WTC11 (cell line): ENCODE data around the gene TCEAL9. TPM values are rescaled to one million over a fixed set of nuclear protein-coding genes. Genes with fewer than 3 reads are reported as not detected.
"Not testable (repeated sequence)": the region's sequence is repeated elsewhere in the genome, so short reads cannot be mapped to it uniquely, and the experiment has no call there.

Source experiments
- ATAC-seq: fragments of 200-7000 bp; cut with Tn5 transposase; 2 replicates; pipeline ENCODE4 v1.10.0; 2021; ENCODE audit warnings: mild to moderate bottlenecking, moderate library complexity
- CTCF ChIA-PET: fragments of 300-600 bp; sonication (Branson Sonifier 250); formaldehyde crosslinking; loops from one replicate; lab custom pipeline; 2021; ENCODE audit warnings: antibody characterized with exemption; lab: Charles Lee
- POLR2A ChIA-PET: fragments of 350-600 bp; sonication (Branson Sonifier 250); formaldehyde crosslinking; loops from one replicate; lab custom pipeline; 2021; ENCODE audit warnings: antibody characterized with exemption; lab: Charles Lee
- DNase-seq: peaks from one replicate; pipeline ENCODE4 v3.0.0; 2021; ENCODE audit warnings: low spot score
- H3K27ac Mint-ChIP-seq: 2 replicates; pipeline ENCODE4 v1.8.0; 2021; ENCODE audit warnings: mixed read lengths
- H3K27me3 Mint-ChIP-seq: 2 replicates; pipeline ENCODE4 v1.8.0; 2021; ENCODE audit warnings: low read depth, mild to moderate bottlenecking, moderate library complexity, mixed read lengths
- H3K36me3 Mint-ChIP-seq: 2 replicates; pipeline ENCODE4 v1.8.0; 2021; ENCODE audit warnings: mixed read lengths
- H3K4me1 Mint-ChIP-seq: 2 replicates; pipeline ENCODE4 v1.8.0; 2022; ENCODE audit warnings: mixed read lengths
- H3K4me3 Mint-ChIP-seq: 2 replicates; pipeline ENCODE4 v1.8.0; 2021; ENCODE audit warnings: mild to moderate bottlenecking, moderate library complexity, mixed read lengths
- H3K9me3 Mint-ChIP-seq: 2 replicates; pipeline ENCODE4 v1.8.0; 2021; ENCODE audit warnings: mixed read lengths
- AR ChIP-seq: fragments of 250-450 bp; sonication (Bioruptor Pico); IDR thresholded peaks from 2 replicates; pipeline ENCODE4 v1.9.0; 2021; ENCODE audit warnings: mild to moderate bottlenecking
- CREB1 ChIP-seq: sonication (generic); formaldehyde crosslinking; IDR thresholded peaks from 2 replicates; pipeline ENCODE4 v1.8.0; 2023; ENCODE audit warnings: mild to moderate bottlenecking, missing genetic modification reagents
- E2F4 ChIP-seq: sonication (generic); formaldehyde crosslinking; IDR thresholded peaks from 2 replicates; pipeline ENCODE4 v1.8.1; 2022; ENCODE audit warnings: low read depth, mild to moderate bottlenecking, moderate library complexity, missing genetic modification reagents, borderline replicate concordance
- E2F5 ChIP-seq: sonication (generic); formaldehyde crosslinking; IDR thresholded peaks from 2 replicates; pipeline ENCODE4 v1.8.1; 2022; ENCODE audit warnings: mild to moderate bottlenecking, moderate library complexity, missing genetic modification reagents
- ELF4 ChIP-seq: sonication (generic); formaldehyde crosslinking; IDR thresholded peaks from 2 replicates; pipeline ENCODE4 v1.8.1; 2022; ENCODE audit warnings: low read depth, mild to moderate bottlenecking, moderate library complexity, missing genetic modification reagents
- ERG ChIP-seq: fragments of 250-450 bp; sonication (Bioruptor Pico); IDR thresholded peaks from 2 replicates; pipeline ENCODE4 v1.8.0; 2021; ENCODE audit warnings: mild to moderate bottlenecking
- FOXJ3 ChIP-seq: sonication (generic); formaldehyde crosslinking; IDR thresholded peaks from 2 replicates; pipeline ENCODE4 v1.9.0; 2021; ENCODE audit warnings: missing genetic modification reagents, mild to moderate bottlenecking, borderline replicate concordance
- GTF2I ChIP-seq: fragments of 250-450 bp; sonication (Bioruptor Pico); conservative IDR thresholded peaks from 2 replicates; pipeline ENCODE4 v1.4.0; 2021; ENCODE audit warnings: mild to moderate bottlenecking
- HMGXB4 ChIP-seq: sonication (generic); formaldehyde crosslinking; IDR thresholded peaks from 2 replicates; pipeline ENCODE4 v1.8.1; 2023; ENCODE audit warnings: mild to moderate bottlenecking, moderate library complexity, missing genetic modification reagents
- KAT7 ChIP-seq: sonication (generic); formaldehyde crosslinking; IDR thresholded peaks from 2 replicates; pipeline ENCODE4 v1.8.1; 2023; ENCODE audit warnings: missing genetic modification reagents, mild to moderate bottlenecking, borderline replicate concordance
- NFE2L1 ChIP-seq: sonication (generic); formaldehyde crosslinking; IDR thresholded peaks from 2 replicates; pipeline ENCODE4 v1.8.1; 2023; ENCODE audit warnings: missing genetic modification reagents
- NR1H2 ChIP-seq: sonication (generic); formaldehyde crosslinking; IDR thresholded peaks from 2 replicates; pipeline ENCODE4 v1.9.0; 2021; ENCODE audit warnings: mild to moderate bottlenecking, moderate library complexity, missing genetic modification reagents
- PRRX2 ChIP-seq: fragments of 250-450 bp; sonication (Bioruptor Pico); IDR thresholded peaks from 2 replicates; pipeline ENCODE4 v1.8.0; 2021; ENCODE audit warnings: mild to moderate bottlenecking
- RELA ChIP-seq: sonication (generic); formaldehyde crosslinking; IDR thresholded peaks from 2 replicates; pipeline ENCODE4 v1.8.1; 2022; ENCODE audit warnings: missing genetic modification reagents, mild to moderate bottlenecking, borderline replicate concordance
- SMAD4 ChIP-seq: sonication (generic); formaldehyde crosslinking; IDR thresholded peaks from 2 replicates; pipeline ENCODE4 v1.8.0; 2022; ENCODE audit warnings: mild to moderate bottlenecking, missing genetic modification reagents
- TEAD4 ChIP-seq: sonication (generic); formaldehyde crosslinking; IDR thresholded peaks from 2 replicates; pipeline ENCODE4 v1.8.0; 2022; ENCODE audit warnings: mild to moderate bottlenecking, missing genetic modification reagents
- ZBTB43 ChIP-seq: sonication (generic); formaldehyde crosslinking; IDR thresholded peaks from 2 replicates; pipeline ENCODE4 v1.8.1; 2023; ENCODE audit warnings: mild to moderate bottlenecking, missing genetic modification reagents
- ZNF138 ChIP-seq: sonication (generic); formaldehyde crosslinking; conservative IDR thresholded peaks from 2 replicates; pipeline ENCODE4 v1.8.1; 2022; ENCODE audit warnings: mild to moderate bottlenecking, moderate library complexity, missing genetic modification reagents
- ZNF263 ChIP-seq: sonication (generic); formaldehyde crosslinking; IDR thresholded peaks from 2 replicates; pipeline ENCODE4 v1.8.1; 2022; ENCODE audit warnings: low read depth, mild to moderate bottlenecking, moderate library complexity, missing genetic modification reagents
- ZNF317 ChIP-seq: sonication (generic); formaldehyde crosslinking; IDR thresholded peaks from 2 replicates; pipeline ENCODE4 v1.8.1; 2023; ENCODE audit warnings: low read depth, mild to moderate bottlenecking, moderate library complexity, missing genetic modification reagents, borderline replicate concordance
- ZNF671 ChIP-seq: fragments of 250-450 bp; sonication (Bioruptor Pico); IDR thresholded peaks from 2 replicates; pipeline ENCODE4 v1.8.0; 2021; ENCODE audit warnings: mild to moderate bottlenecking
- total RNA-seq: library from RNA; stranded (reverse); gene quantifications from 3 replicates; pipeline ENCODE4 v1.2.3, GENCODE V29; 2021

TCEAL9 gene
- total RNA-seq, 1 experiment from 2014 or later = 30.4 TPM

GRCh38 chrX:103357871-103358270 lies 1.6 kb downstream of the TCEAL9 start:
- no peak overlapping the region for H3K27ac Mint-ChIP-seq
- ChIA-PET POLR2A (interaction anchor here (2.0 to 2.4 kb wide), 2 partner anchors 19 to 46 kb away, joined by 10 to 25 read pairs; partner anchors contain the start of gene BEX3), CTCF (no interaction called here)
- TF ChIP-seq SMAD4 (CRISPR knock-in tag) (no peak), PRRX2 (CRISPR knock-in tag) (no peak), KAT7 (no peak), ZNF138 (no peak), NR1H2 (CRISPR knock-in tag) (no peak), NFE2L1 (CRISPR knock-in tag) (no peak), ZNF671 (CRISPR knock-in tag) (no peak), AR (no peak), ELF4 (CRISPR knock-in tag) (no peak), TEAD4 (CRISPR knock-in tag) (no peak), ZNF317 (CRISPR knock-in tag) (no peak), ERG (CRISPR knock-in tag) (no peak), RELA (CRISPR knock-in tag) (no peak), ZBTB43 (no peak)
- H3K27me3 Mint-ChIP-seq = peaks cover 3% of the 10 kb centered on the region; the same call in 1 of the 2 replicates
- DNase-seq = no peak
- H3K4me3 Mint-ChIP-seq = peak overlapping the region; percentile 94
- peaks cover 9% of the 10 kb centered on the region for H3K36me3 Mint-ChIP-seq
- peaks cover 20% of the 10 kb centered on the region for H3K4me1 Mint-ChIP-seq
- no peak for ATAC-seq
- no peaks in the 10 kb centered on the region for H3K9me3 Mint-ChIP-seq

- CTCF ChIA-PET = interaction anchor here (0.6 kb wide), 1 partner anchor 111 kb away, joined by 3 read pairs; no protein-coding TSS in a partner anchor
- POLR2A ChIA-PET, H3K36me3 Mint-ChIP-seq, H3K27ac Mint-ChIP-seq, H3K27me3 Mint-ChIP-seq, H3K9me3 Mint-ChIP-seq, DNase-seq, ATAC-seq, H3K4me3 Mint-ChIP-seq: not testable (repeated sequence)
- H3K4me1 Mint-ChIP-seq = peaks cover 22% of the 10 kb centered on the region
Measured at GRCh38 chrX:103359605-103360004, 3.3 kb downstream of the TCEAL9 start.

- ChIA-PET POLR2A (no interaction called here), CTCF (no interaction called here)
- Mint-ChIP-seq H3K4me1 (peaks cover 22% of the 10 kb centered on the region), H3K4me3 (no peak overlapping the region), H3K27ac (no peak overlapping the region), H3K9me3 (no peaks in the 10 kb centered on the region), H3K27me3 (no peaks in the 10 kb centered on the region), H3K36me3 (peaks cover 9% of the 10 kb centered on the region)
- no peak for ATAC-seq
- DNase-seq = no peak
- no peak for TF ChIP-seq FOXJ3
- no peak for TF ChIP-seq CREB1 (CRISPR knock-in tag)
- no peak for TF ChIP-seq GTF2I (CRISPR knock-in tag)
- no peak for TF ChIP-seq ZNF317 (CRISPR knock-in tag)
- no peak for TF ChIP-seq E2F4 (CRISPR knock-in tag)
- no peak for TF ChIP-seq E2F5
- TF ChIP-seq ZNF263 (CRISPR knock-in tag) = no peak
- TF ChIP-seq HMGXB4 = no peak
Measured at GRCh38 chrX:103360092-103360491, 3.8 kb downstream of the TCEAL9 start.
